Central memory CD4-positive, alpha-beta T cell (primary cell): ENCODE results near the gene SGF29.
A peak's percentile ranks its signal among the peaks of the same experiment; 100 is the strongest.
"Not testable (repeated sequence)": the region's sequence is repeated elsewhere in the genome, so short reads cannot be mapped to it uniquely, and the experiment has no call there.

Source experiments
- DNase-seq: peaks from one replicate; pipeline ENCODE4 v3.0.0; 2022

SGF29 gene

DNA sequence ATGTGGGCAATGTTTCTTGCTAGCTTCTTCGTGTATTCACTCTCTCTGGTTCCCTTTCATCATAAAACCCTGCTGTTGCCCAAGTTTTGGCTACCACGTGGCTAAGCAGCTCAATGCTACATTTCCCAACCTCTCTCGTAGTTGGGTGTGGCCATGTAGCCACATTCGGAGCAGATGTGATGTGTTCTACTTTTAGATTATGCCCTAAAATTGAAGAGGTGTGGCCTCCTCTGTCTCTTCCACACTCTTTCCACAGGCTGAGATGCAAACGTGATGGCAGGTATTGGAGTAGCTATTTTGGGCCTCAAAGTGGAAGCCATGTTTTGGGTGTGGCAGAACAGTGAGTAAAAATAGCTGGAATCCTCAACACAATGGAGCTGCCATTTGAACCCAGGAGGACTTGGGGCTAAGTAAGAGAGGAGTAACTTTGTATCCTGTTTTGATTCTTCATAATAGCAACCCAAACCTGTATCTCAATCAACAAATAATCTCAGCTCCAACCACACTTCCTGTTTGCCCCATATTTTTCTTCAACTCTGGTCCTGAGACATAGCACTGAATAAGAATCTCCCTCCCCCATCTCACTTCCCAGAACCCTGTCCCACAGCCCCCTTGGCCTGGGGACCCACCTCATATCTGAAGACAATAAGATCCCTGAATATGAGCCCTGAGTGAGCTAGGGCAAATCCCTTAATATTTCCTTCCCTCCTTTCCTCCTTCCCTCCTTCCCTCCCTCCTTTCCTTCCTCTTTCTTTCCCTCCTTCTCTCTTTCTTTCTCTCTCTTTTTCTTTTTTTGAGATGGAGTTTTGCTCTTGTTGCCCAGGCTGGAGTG lies 19.0 kb upstream of the SGF29 start:
- DNase-seq, result peak; percentile 53

DNA sequence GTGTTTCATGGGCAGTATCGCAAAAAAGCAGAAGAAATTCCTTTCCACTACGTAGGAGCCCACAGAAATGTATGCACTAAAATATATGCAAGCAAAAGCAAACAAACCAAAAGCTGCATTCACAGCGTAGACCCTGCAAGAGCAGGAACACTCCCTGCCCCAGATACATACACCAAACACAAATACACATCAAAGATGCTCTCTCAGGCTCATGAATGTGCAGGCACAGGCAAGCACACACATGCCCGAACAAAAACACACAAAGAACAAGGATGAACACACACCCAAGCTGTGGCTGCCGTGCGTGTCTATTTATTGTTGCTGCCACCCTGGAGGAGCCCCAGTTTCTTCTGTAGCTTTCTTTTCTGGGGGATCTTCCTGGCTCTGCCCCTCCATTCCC lies 16.6 kb upstream of the SGF29 start:
- no peak for DNase-seq

DNA sequence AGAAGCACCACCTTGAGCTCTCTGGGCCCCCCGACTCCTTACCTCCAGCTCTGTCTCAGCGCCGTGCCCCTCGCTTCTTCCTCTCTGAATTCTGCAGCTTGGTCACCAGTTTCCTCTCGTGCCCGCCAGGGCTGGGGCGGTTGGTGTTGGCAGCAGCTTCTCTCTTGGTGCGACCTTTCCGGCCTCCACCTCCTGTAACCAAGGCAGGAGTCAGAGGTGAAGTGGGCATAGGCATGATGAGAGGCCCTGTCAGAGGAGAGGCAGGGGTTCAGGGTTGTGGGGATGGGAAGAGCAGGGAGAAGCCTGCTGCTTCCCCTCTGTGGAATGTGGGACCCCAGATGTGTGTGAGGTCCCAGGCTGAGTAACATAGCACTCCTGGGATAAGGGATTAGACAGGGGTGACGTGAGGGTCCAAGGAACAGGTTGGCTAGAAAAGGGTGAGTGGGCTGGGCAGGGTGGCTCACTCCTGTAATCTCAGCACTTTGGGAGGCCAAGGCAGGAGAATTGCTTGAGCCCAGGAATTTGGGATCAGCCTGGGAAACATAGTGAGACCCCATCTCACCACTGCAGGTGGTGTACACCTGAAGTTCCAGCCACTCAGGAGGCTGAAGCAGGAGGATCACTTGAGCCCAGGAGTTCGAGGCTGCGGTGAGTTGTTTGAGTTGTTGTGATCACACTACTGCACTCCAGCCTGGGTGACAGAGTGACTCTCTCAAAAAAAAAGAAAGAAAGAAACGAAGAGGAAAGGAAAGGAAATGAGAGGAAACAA lies 15.6 kb upstream of the SGF29 start:
- DNase-seq, result no peak

DNA sequence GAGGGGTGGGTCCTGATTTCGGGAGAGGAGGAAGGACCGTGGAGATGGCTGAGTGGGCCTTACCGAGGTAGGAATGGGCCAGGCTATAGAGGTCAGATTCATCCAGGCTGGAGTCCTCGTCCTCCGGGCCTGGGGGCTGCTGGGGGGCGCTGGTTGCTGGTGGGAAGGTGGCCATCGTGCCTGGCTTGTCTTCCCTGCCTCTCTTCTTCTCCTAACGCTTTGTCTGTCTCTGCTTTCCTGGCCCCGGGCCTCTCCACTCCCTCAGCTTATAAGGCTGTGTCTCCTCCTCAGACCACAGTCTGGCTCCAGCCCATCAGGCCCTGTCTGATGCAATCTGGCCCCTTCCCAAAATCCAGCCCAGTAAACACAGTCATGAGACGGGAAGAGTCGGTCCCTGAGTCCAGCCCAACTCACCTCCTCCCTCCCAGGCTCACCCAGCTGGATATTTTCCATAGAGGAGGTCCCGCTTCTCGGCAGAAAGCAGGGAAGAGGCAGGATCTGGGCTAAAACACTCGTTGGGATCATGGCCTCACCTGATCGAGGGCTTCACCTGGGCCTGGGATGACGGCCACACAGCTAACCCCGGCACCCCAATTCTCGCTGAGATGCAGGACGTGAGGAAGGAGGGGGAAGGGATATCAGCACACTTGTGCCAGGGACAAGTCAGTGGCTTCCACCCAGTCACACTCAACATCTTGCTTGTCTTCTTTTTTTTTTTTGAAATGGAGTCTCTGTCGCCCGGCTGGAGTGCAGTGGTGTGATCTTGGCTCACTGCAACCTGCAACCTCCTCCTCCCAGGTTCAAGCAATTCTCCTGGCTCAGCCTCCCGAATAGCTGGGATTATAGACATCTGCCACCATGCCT lies 14.8 kb upstream of the SGF29 start, which contains the start of gene NUPR1:
Gene NUPR1, minus strand, starts transcription at position 242 of the 864 bp plus-strand sequence. Its CDS starts 67 bp downstream, at position 175.
- no peak for DNase-seq

DNA sequence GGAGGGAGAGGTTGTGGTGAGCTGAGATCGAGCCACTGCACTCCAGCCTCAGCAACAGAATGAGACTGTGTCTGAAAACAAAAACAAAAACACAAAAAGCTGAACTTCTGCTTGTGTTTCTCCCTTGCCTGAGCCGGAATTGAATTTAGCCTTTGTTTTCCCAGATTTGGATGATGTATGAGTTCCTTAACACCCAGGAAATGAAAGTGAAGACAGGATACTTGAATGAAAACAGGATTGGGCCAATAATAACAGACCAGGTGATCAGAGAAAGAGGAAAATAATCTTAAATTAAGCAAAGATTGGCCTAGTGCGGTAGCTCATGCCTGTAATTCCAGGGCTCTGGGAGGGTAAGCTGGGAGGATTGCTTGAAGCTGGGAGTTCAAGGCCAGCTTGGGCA lies 13.4 kb upstream of the SGF29 start:
- DNase-seq, result no peak

DNA sequence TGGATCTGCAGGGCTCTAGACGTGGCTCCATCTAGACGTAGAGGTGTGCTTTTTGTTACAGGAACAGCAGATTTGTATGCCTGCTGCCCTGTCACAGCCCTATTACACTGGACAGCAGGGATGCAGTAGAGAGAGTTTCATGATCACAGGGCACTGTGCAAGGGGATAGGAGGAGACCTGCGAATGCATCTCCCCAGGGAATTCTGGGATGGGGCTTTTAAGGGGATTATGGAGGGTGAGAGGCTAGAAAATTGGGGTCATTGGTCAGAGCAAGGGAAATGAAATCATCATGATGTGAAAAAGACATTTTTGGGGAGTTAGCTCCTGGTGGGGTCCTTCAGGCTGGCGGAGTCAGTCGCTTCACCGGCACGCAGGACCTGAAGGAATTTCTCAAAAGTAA lies 11.1 kb upstream of the SGF29 start:
- no peak for DNase-seq

DNA sequence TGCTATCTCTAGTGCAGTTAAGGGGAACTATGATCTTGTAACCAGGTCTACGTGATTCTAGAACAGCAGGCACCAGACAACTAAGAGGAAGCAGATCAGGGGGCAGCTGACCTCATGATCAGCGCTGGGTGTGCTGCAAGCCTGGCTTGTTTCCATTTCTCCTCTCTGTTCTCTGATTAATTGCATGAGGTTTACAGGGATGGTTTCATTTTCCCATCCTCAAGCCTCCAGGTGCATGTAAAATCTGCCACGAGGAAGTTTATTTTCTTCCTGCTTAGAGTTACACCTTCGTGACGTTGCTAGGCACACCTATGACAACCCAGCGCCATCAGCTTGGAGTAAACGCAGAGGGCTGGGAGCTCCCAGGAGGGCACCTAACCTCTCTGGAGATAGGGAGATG lies 10.6 kb upstream of the SGF29 start:
- DNase-seq, result no peak

DNA sequence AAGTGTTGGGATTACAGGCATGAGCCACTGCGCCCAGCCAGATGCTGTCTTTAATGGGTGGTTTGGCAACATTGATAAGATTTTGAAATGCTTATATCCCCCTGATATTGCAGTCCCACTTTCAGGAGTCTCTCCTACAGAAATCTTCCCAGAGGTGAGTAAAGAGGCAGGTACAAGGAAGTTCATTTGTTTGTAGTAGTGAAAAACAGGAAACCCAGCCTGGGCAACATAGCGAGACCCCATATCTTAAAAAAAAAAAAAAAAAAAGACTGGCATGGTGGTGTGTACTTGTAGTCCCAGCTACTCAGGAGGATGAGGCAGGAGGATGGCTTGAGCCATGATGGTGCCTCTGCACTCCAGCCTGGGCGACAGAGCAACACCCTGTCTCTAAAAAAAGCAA lies 8.7 kb upstream of the SGF29 start:
- DNase-seq, result no peak

DNA sequence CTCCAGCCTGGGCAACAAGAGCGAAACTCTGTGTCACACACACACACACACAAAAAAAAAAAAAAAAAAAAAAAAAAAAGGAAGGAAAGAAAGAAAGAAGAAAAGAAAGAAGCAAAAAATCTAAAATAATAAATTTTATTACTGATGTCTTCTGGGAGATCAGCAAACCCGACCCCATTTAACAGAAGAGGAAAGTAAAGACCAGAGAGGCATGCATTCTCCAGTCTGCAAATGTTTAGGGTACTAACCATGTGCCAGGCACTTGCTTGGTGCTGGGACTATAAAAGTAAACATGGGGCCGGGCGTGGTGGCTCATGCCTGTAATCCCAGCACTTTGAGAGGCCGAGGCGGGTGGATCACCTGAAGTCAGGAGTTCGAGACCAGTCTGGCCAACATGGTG lies 7.8 kb upstream of the SGF29 start:
- not testable (repeated sequence) for DNase-seq

DNA sequence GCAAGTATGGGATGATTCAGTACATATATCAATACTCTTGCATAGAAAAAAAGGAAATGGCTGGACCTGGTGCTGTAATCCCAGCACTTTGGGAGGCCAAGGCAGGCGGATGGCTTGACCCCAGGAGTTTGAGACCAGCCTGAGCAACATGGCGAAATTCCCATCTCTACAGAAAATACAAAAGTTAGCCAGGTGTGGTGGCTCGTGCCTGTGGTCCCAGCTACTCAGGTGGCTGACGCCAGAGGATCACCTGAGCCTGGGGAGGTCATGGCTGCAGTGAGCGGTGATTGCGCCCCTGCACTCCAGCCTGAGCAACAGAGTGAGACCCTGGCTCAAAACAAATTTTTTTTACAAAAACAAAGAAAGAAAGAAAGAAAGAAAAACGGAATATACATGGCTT lies 7.1 kb upstream of the SGF29 start:
- DNase-seq, result no peak

DNA sequence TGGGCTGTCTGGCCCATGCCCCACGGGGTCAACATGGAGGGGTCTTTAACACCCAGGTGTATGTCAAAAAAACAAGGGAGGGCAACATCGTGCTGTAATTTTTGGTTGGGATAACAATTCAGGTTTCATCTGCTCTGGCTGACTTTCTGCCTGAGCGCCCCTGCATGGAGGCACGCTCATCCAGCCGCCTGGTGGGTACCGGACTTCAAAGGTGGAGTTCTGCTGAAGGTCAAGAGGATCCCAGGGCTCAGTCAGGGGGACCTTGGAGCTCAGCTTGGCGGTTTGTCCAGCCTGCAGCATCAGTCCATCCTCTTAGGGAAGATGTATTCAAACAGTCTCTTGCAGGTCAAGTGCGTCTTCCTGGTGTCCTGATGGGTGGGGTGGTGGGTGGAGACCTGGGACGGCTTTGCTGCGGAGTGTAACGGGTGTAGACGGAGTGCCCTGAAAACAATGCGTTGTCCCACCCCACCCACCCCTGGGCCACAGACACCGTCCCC lies 5.4 kb upstream of the SGF29 start:
- DNase-seq, result no peak

DNA sequence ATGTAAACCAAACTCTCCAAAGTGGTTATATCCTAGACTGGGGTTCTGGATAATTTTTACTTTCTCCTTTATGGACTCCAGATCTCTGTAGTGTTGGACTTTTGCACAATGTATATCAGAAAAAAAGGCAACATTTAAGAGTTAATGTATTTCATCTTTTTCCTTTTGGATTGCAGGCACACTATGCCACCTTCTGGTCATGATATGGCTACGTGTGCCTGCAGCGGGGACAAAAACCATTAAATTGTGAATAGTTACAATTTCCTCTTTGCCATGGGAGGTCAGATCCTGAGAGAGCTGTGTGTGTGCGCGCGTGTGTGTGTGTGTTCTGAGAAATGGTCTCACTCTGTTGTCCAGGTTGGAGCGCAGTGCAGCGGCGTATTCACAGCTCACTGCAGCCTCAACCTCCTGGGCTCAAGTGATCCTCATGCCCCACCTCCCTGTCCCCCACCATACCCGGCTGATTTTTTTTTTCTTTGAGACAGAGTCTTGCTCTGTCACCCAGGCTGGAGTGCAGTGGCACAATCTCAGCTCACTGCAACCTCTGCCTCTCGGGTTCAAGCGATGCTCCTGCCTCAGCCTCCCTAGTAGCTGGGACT lies 4.3 kb upstream of the SGF29 start:
- DNase-seq, result peak; percentile 33

DNA sequence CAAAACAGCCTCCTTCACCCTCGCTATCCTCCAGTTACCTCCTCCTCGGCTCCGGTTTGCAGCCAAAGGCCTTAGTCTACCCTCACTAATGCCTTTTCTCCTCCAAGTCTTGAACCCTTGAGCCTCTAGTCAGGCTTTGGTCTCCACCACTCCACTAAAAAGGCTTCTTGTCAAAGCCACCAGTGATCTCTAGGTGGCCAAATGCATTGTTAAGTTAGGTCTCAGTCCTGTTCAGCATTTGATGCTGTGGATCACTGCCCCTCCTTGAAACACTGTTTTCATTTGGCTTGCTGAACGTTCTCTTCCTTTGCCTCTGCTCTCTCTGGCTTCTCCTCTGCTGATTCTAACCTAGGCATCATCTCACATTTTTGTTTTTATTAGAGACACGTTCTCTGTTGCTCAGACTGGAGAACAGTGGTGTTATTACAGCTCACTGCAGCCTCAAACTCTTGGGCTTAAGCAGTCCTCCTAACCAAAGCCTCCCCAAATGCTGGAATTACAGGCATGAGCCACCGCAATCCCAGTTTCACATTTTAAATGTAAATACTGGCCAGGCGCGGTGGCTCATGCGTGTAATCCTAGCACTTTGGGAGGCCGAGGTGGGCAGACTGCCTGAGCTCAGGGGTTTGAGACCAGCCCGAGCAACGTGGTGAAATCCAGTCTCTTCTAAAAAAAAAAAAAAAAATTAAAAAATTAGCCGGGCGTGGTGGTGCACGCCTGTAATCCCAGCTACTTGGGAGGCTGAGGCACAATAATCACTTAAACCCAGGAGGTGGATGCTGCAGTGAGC lies 1.1 kb downstream of the SGF29 start:
- no peak for DNase-seq

DNA sequence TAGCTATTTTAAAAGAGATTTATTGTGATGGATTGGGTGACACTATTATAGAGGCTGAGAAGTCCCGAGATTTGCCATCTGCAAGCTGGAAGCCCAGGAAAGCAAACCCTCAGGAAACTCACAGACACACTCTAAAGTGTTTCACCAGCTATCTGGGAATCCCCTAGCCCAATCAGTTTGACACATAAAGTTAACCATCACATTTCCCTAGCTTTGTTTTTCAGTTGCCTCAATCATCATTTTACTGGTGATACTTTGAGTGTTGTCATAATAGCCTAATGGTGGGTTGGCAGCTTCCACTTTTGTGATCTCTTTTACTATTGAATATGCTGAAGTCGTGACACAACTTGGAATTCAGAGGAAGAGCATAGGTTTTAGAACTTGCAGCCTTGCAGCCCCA lies 1.8 kb downstream of the SGF29 start:
- no peak for DNase-seq

DNA sequence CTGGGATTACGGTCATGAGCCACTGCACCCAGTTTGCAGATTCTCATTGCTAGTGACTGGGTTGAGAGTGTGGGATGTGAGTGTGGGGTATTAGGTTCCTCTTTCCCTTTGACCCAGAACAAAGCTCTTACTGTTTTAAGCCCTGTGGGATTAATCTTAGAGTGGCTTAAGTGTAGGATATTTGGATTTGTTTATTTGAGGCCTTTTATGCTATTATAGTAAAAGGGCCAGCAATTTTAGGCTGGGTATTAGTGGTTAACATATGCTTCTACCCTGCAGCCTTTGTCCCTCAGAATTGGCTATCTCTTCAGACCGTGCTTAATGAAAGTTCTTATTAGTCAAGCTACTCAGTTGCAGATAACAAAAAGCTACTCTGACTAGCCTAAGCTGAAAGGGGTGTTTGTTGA lies 3.2 kb downstream of the SGF29 start:
- DNase-seq, result no peak

DNA sequence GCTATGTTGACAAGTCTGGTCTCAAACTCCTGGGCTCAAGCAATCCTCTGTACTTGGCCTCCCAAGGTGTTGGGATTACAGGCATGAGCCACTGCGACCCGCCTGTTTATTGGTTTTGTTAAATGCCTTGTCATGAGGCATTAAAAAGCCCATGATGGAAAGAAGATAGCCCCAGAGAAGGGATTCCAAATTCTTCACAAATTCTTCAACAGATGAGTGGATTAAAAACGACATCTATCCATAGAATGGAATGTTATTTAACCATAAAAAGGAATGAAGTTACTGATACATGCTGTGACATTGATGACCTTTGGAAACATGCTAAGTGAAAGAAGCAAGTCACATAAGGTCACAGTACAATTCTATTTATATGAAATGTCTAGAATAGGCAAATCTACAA lies 4.7 kb downstream of the SGF29 start:
- no peak for DNase-seq

DNA sequence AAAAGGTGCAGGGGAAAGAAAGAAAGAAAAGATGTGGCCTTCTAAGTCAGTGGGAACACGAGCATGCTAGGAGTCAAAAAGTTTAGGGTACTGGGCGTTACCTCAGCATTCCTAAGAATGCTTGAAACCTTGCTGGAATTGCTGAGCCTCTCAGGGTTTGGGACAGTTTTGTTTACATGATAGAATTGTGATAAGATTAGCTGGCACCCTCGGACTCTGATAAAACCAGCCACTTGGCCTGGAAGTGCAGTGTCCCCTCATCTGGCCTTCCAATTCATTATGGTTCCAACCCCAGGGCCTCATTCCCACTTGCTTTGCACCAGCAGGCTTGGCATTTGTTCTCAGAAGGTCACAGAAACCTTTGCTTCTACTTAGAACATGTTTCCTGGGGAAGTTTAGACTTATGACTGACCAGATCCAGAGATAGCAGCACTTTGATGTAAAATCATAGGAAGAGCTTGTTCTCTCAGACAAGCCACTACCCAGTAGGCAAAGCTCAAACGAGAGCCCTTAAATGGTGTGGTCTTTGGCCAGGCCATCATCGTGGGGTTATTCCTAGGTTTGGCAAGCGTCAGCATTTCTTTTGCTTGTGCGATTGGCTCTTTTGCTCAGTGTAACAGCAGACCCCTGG lies 8.0 kb downstream of the SGF29 start:
- no peak for DNase-seq

DNA sequence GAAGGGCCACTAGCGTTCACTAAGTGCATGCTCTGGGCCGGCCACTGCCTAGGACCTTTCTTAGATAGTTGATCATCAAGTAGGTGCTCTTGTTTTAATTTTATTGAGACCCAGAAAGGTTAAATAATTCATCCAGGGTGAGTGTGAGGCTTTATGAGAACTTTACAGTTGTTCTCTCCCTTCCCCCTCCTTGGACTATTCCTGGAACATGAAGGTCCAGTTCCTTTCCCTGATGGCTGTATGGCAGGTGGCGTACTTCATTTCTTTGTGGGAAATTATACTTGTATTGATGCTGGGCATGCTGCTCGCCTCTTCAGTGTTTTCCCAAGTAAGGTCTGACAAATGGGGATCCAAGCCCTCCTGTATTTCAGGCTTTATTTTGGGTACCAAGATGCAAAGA lies 8.5 kb downstream of the SGF29 start:
- DNase-seq, result no peak

DNA sequence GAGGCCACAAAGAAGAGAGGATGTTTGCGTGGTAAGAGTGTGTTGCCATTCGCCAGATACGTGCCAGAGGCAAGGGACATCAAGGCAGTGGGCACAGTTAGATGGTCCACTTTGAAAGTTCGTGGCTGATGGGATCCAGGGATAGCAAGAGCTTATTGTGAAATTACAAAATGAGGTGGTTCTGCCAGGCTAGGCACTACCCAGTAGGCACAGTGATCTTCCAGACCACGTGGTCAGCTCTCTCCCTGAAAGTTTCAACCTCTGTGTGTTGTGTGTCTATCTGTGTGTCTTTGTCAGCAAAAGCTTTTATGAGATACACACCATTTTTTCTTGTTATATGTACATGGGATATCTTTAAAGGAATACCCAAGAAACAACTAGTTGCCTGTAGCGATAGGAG lies 9.5 kb downstream of the SGF29 start:
- no peak for DNase-seq

DNA sequence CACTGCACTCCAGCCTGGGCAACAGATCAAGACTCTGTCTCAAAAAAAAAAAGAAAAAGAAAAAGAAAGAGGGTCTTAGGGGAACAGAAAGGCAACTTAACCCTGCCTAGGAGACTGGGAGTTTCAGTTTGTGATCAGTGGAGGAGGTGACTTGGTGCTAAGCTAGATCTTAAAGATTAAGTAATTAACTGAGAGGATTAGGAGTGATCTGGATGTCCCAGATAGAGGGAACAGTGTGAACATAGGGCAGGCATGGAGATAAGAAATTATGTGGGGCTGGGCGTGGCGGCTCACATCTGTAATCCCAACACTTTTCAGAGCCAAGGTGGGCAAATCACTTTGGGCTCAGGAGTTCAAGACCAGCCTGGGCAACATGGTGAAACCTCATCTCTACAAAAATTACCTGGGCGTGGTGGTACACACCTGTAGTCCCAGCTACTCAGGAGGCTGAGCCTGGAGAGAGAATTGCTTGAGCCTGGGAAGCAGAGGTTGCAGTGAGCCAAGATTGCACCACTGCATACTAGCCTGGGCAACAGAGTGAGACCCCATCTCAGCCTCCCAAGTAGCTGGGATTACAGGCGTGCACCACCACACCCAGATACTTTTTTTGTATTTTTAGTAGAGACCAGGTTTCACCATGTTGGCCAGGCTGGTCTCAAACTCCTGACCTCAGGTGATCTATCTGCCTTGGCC lies 12.7 kb downstream of the SGF29 start:
- not testable (repeated sequence) for DNase-seq

DNA sequence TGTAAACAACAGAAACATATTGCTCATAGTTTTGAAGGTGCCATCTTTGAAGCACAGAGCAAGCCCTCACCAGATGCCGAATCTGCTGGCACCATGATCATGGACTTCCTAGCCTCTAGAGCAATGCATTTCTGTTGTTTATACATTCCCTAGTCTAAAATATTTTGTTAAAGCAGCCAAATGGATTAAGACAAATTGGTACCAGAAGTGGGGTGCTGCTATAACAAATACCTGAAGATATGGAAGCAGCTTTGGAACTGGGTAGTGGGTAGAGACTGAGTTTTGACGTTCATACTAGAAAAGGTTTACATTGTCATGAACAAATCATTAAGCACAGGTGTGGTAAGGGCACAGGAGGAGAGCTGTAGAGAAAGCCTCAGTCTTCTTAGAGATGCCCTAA lies 13.6 kb downstream of the SGF29 start:
- DNase-seq, result no peak
